NT2/D1 (cell line): Measurements from ENCODE around the gene ATP13A2.

Source experiments
- DNase-seq: peaks from one replicate; pipeline ENCODE4 v3.0.0-alpha.2; 2011; ENCODE audit warnings: low read depth, low spot score
- H3K27me3 ChIP-seq: 2 replicates; pipeline ENCODE4 v1.6.0; 2011; ENCODE audit warnings: mild to moderate bottlenecking; ENCODE audit not compliant: insufficient read length, insufficient read depth
- H3K36me3 ChIP-seq: 2 replicates; pipeline ENCODE4 v1.6.1; 2011; ENCODE audit warnings: mild to moderate bottlenecking, low read length, mixed read lengths; ENCODE audit not compliant: insufficient read depth, insufficient read length
- H3K4me1 ChIP-seq: 2 replicates; pipeline ENCODE4 v1.5.1; 2011; ENCODE audit not compliant: insufficient read depth, insufficient read length
- H3K4me3 ChIP-seq: 2 replicates; pipeline ENCODE4 v1.5.1; 2011; ENCODE audit warnings: low read depth; ENCODE audit not compliant: insufficient read length
- H3K9ac ChIP-seq: 2 replicates; pipeline ENCODE4 v1.6.0; 2011; ENCODE audit warnings: low read depth; ENCODE audit not compliant: insufficient read length
- H3K9me3 ChIP-seq: 2 replicates; pipeline ENCODE4 v1.5.1; 2011; ENCODE audit warnings: mild to moderate bottlenecking, low read length; ENCODE audit not compliant: insufficient read depth
- SUZ12 ChIP-seq: IDR thresholded peaks from 2 replicates; pipeline ENCODE4 v1.6.1; 2011; ENCODE audit not compliant: insufficient read length, insufficient read depth; ENCODE audit errors: extremely low read depth
- YY1 ChIP-seq: IDR thresholded peaks from 2 replicates; pipeline ENCODE4 v1.6.1; 2011; ENCODE audit not compliant: insufficient read length, insufficient read depth
- ZNF274 ChIP-seq: IDR thresholded peaks from 2 replicates; pipeline ENCODE4 v1.6.1; 2011; ENCODE audit warnings: mild to moderate bottlenecking, low read depth, low read length

Gene ATP13A2

GRCh38 chr1:17018849-17019248 is 7.1 kb upstream of the ATP13A2 start:
- no peak for DNase-seq
- Histone ChIP-seq H3K4me3 (no peak overlapping the region), H3K9me3 (no peaks in the 10 kb centered on the region), H3K9ac (no peak overlapping the region), H3K4me1 (peaks cover 5% of the 10 kb centered on the region), H3K36me3 (peaks cover 60% of the 10 kb centered on the region), H3K27me3 (no peaks in the 10 kb centered on the region)
- TF ChIP-seq SUZ12 (no peak), ZNF274 (no peak), YY1 (no peak)

- H3K4me3 ChIP-seq = no peak overlapping the region
- peaks cover 46% of the 10 kb centered on the region for H3K36me3 ChIP-seq
- no peak overlapping the region for H3K9ac ChIP-seq
- peaks cover 11% of the 10 kb centered on the region for H3K4me1 ChIP-seq
- no peak for DNase-seq
- H3K9me3 ChIP-seq = no peaks in the 10 kb centered on the region
- H3K27me3 ChIP-seq = no peaks in the 10 kb centered on the region
- TF ChIP-seq ZNF274 (no peak), SUZ12 (no peak)
Measured at GRCh38 chr1:17017435-17017834, 5.7 kb upstream of the ATP13A2 start.

- Histone ChIP-seq H3K9ac (peak overlapping the region; percentile 2), H3K27me3 (no peaks in the 10 kb centered on the region), H3K4me1 (peaks cover 11% of the 10 kb centered on the region), H3K36me3 (peaks cover 36% of the 10 kb centered on the region), H3K9me3 (no peaks in the 10 kb centered on the region), H3K4me3 (no peak overlapping the region)
- DNase-seq = peak; percentile 47
- TF ChIP-seq ZNF274 (no peak), SUZ12 (no peak), YY1 (no peak)
Measured at GRCh38 chr1:17016317-17016661, 4.6 kb upstream of the ATP13A2 start.

DNA sequence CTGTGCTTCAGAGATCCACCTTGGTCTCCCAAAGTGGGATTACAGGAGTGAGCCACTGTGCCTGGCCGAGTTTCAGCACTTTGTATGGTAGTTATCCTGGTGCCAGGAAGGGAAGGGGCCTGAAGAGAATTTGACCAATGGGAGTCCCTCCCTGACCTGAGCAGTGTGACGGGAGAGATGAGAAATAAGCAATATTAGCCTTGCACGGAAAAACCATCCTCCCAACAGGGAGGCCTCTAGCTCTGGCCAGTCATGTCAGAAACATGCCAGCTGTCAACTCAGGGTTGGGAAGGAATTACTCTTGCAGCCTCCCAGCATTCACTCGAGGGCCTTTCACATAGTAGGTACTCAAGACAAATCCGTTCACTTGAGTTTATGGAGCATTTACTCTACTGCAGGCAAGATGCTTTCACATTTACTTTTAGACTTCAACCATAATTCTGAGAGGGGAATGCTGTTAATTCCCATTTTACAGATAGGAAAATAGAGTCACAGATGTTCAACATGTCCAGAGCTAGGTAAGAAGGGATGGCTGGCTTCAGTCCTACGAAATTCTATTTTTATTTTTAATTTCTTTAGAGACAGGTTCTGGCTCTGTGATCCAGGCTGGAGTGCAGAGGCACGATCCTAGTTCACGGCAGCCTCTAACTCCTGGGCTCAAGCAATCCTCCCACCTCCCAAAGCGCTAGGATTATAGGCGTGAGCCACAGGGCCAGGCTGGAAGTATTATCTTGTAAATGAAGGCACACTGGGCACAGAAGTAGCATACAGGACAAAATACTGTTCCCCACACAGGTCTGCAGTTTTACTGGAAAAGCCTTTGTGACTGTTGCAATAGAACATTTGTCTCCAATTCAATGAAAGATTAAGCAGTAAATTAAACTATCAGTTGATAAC is 3.2 kb upstream of the ATP13A2 start:
- Histone ChIP-seq H3K4me3 (no peak overlapping the region), H3K36me3 (peaks cover 23% of the 10 kb centered on the region), H3K9me3 (no peaks in the 10 kb centered on the region), H3K9ac (peak overlapping the region; percentile 57), H3K27me3 (no peaks in the 10 kb centered on the region), H3K4me1 (peaks cover 15% of the 10 kb centered on the region)
- no peak for DNase-seq
- no peak for TF ChIP-seq SUZ12
- TF ChIP-seq ZNF274 = no peak
- no peak for TF ChIP-seq YY1

DNA sequence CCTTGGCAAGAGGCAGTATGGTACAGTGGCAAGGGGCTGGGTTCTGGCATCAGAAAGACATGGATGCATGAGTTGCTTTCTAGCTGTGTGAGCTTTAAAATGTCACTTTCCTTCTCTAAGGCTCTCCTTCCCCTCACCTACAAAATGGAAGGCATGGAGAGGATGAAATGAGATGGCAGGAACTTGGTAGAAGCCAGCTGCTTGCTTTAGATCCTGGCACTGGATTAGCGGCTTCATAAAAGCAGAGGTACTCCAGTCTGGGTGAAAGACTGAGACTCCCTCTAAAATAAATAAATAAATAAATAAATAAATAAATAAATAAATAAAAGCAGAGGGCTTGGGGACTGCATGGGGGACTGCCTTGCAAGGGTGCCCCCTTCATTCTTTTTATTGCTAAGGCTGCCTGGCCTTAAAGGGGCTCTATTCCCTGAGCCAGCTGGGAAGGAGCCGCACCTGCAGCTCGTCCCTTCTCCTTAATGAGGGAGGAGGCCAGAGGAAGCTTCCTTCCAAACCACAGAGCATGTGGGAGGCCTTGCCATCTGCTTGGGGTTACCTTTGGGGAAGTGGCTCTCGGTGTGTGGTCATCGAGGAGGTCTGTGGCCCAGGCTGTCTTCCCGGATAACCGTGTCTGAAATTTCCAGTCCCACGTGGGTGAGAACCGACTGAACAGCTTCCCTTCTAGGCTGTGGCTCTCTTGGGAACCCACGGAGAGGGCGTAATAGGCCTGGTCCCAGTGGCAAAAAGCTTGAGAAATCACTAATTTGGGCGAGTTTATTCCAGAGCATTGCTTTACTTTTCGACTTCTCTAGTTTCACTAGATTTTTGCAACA is 2.0 kb upstream of the ATP13A2 start:
- no peak for DNase-seq
- TF ChIP-seq SUZ12 (no peak), YY1 (no peak), ZNF274 (no peak)
- no peaks in the 10 kb centered on the region for H3K9me3 ChIP-seq
- no peak overlapping the region for H3K4me3 ChIP-seq
- H3K27me3 ChIP-seq = no peaks in the 10 kb centered on the region
- peaks cover 12% of the 10 kb centered on the region for H3K36me3 ChIP-seq
- peaks cover 18% of the 10 kb centered on the region for H3K4me1 ChIP-seq
- H3K9ac ChIP-seq = no peak overlapping the region

GRCh38 chr1:17012775-17013490 is 1.2 kb upstream of the ATP13A2 start:
- peaks cover 7% of the 10 kb centered on the region for H3K36me3 ChIP-seq
- no peaks in the 10 kb centered on the region for H3K27me3 ChIP-seq
- DNase-seq = no peak
- peaks cover 18% of the 10 kb centered on the region for H3K4me1 ChIP-seq
- no peak overlapping the region for H3K9ac ChIP-seq
- no peaks in the 10 kb centered on the region for H3K9me3 ChIP-seq
- H3K4me3 ChIP-seq = no peak overlapping the region
- TF ChIP-seq YY1 = no peak
- TF ChIP-seq SUZ12 = no peak
- no peak for TF ChIP-seq ZNF274

DNA sequence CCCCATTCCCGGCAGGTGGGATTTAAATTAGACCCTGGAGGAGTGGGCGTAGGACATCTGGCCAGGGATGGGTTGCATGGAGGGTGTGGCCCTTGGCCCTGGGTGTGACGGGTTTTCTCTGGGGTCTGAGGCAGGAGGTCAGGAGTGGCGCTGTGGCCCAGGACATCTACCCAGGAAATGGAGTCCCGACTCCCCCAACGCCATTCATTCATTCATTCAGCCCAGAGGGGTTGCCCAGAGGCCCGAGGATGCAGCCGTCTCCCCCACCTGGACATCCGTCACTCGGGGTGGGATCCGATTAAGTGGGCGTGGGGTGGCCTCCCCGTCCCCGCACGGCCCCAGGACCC is 663 bp downstream of the ATP13A2 start:
- TF ChIP-seq YY1 (no peak), SUZ12 (no peak), ZNF274 (no peak)
- no peak for DNase-seq
- Histone ChIP-seq H3K4me3 (peak overlapping the region; percentile 64), H3K36me3 (peaks cover 3% of the 10 kb centered on the region), H3K9ac (peak overlapping the region; percentile 81), H3K4me1 (peaks cover 24% of the 10 kb centered on the region), H3K9me3 (no peaks in the 10 kb centered on the region), H3K27me3 (no peaks in the 10 kb centered on the region)
